Muscle layer of colon (tissue), 2 donors: Measurements from ENCODE around the gene PLCB3.
A peak's percentile ranks its signal among the peaks of the same experiment; 100 is the strongest.
"Not testable (repeated sequence)": the region's sequence is repeated elsewhere in the genome, so short reads cannot be mapped to it uniquely, and the experiment has no call there.

Source experiments
- H3K27ac ChIP-seq: one replicate; pipeline ENCODE4 v1.7.0; 2013; ENCODE audit warnings: low read depth, mild to moderate bottlenecking, low read length, moderate library complexity
- H3K27me3 ChIP-seq, 2 donors: one replicate each; pipeline ENCODE4 v1.7.0; 2013; ENCODE audit warnings: low read length in 2 of 2, mild to moderate bottlenecking in 2 of 2; ENCODE audit not compliant: insufficient read depth in 2 of 2, control insufficient read depth in 1 of 2
- H3K36me3 ChIP-seq: one replicate; pipeline ENCODE4 v1.7.0; 2013; ENCODE audit warnings: mild to moderate bottlenecking, low read length; ENCODE audit not compliant: insufficient read depth
- H3K4me1 ChIP-seq: one replicate; pipeline ENCODE4 v1.7.0; 2013; ENCODE audit warnings: mild to moderate bottlenecking, low read length; ENCODE audit not compliant: insufficient read depth
- H3K4me3 ChIP-seq, 2 donors: one replicate each; pipeline ENCODE4 v1.7.0; 2013; ENCODE audit warnings: low read length in 2 of 2, low read depth in 1 of 2, mild to moderate bottlenecking in 1 of 2, moderate library complexity in 1 of 2
- H3K9ac ChIP-seq: one replicate; pipeline ENCODE4 v1.7.0; 2013; ENCODE audit warnings: low read length
- H3K9me3 ChIP-seq: one replicate; pipeline ENCODE4 v1.7.0; 2013; ENCODE audit warnings: mild to moderate bottlenecking, low read length
- donor health status: abdominal sarcoma.
- donor health status: Adenocarcinoma of cecum.

Gene PLCB3

GRCh38 chr11:64306876-64307622 lies 55.7 kb downstream of the PLCB3 start:
- Histone ChIP-seq H3K9ac (no peak overlapping the region), H3K27ac (peak overlapping the region; percentile 85), H3K36me3 (no peaks in the 10 kb centered on the region), H3K4me1 (peaks cover 21% of the 10 kb centered on the region), H3K9me3 (no peaks in the 10 kb centered on the region), H3K27me3 (peaks cover 7 to 14% of the 10 kb centered on the region in 2 donors), H3K4me3 (peak overlapping the region in 1 of 2 donors; percentile 74)

- peaks cover 7 to 10% of the 10 kb centered on the region in 2 donors for H3K27me3 ChIP-seq
- H3K9ac ChIP-seq, H3K9me3 ChIP-seq, H3K36me3 ChIP-seq, H3K4me3 ChIP-seq, H3K27ac ChIP-seq: not testable (repeated sequence)
- peaks cover 21% of the 10 kb centered on the region for H3K4me1 ChIP-seq
These were observed 56.5 kb downstream of the PLCB3 start for GRCh38 chr11:64307795-64308194.

- H3K4me3 ChIP-seq: no peak overlapping the region
- no peak overlapping the region for H3K27ac ChIP-seq
- no peaks in the 10 kb centered on the region for H3K27me3 ChIP-seq
- peaks cover 9% of the 10 kb centered on the region for H3K36me3 ChIP-seq
- H3K9me3 ChIP-seq: no peaks in the 10 kb centered on the region
- no peak overlapping the region for H3K9ac ChIP-seq
- peaks cover 8% of the 10 kb centered on the region for H3K4me1 ChIP-seq
These were observed 61.6 kb downstream of the PLCB3 start for GRCh38 chr11:64312947-64313346.

- Histone ChIP-seq H3K9me3 (no peaks in the 10 kb centered on the region), H3K36me3 (peaks cover 9% of the 10 kb centered on the region), H3K27me3 (no peaks in the 10 kb centered on the region), H3K9ac (no peak overlapping the region), H3K4me3 (no peak overlapping the region), H3K4me1 (peaks cover 8% of the 10 kb centered on the region), H3K27ac (no peak overlapping the region)
These were observed 62.3 kb downstream of the PLCB3 start for GRCh38 chr11:64313491-64314145.

DNA sequence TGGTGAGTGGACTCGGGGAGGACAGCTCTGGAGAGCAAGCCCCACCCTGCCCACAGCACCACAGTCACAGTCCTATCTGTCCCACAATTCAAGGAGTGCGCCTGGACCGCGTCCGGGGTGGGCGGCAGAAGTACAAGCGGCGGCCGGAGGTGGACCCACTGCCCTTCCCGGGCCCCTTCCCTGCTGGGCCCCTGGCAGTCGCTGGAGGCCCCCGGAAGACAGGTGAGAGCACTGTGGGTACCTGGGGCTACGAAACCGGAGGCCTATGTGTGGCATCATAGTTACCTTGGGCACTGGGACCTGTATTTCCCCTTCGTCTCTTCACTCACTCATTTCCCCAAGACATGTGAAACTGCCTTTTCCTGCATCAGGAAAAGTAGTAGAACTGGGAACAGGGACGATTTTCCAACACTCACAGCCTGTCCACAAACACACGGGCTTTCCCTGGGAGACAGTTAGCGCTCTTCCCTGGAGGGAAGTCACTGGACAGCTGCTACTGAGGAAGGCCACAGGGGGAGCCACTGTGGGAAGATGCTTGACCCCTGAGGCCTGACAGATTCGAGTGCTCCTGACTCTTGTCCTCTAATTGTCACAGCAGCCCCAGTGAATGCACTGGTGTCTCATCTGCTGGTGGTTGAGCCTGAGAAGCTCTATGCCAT lies 62.9 kb downstream of the PLCB3 start:
- Histone ChIP-seq H3K36me3 (peaks cover 9% of the 10 kb centered on the region), H3K9me3 (no peaks in the 10 kb centered on the region), H3K27ac (no peak overlapping the region), H3K27me3 (no peaks in the 10 kb centered on the region), H3K4me3 (no peak overlapping the region), H3K9ac (no peak overlapping the region), H3K4me1 (peaks cover 14% of the 10 kb centered on the region)

GRCh38 chr11:64314805-64315561 lies 63.7 kb downstream of the PLCB3 start:
- Histone ChIP-seq H3K4me3 (no peak overlapping the region), H3K9ac (no peak overlapping the region), H3K27me3 (no peaks in the 10 kb centered on the region), H3K4me1 (peaks cover 17% of the 10 kb centered on the region), H3K36me3 (peaks cover 9% of the 10 kb centered on the region), H3K27ac (no peak overlapping the region), H3K9me3 (no peaks in the 10 kb centered on the region)

DNA sequence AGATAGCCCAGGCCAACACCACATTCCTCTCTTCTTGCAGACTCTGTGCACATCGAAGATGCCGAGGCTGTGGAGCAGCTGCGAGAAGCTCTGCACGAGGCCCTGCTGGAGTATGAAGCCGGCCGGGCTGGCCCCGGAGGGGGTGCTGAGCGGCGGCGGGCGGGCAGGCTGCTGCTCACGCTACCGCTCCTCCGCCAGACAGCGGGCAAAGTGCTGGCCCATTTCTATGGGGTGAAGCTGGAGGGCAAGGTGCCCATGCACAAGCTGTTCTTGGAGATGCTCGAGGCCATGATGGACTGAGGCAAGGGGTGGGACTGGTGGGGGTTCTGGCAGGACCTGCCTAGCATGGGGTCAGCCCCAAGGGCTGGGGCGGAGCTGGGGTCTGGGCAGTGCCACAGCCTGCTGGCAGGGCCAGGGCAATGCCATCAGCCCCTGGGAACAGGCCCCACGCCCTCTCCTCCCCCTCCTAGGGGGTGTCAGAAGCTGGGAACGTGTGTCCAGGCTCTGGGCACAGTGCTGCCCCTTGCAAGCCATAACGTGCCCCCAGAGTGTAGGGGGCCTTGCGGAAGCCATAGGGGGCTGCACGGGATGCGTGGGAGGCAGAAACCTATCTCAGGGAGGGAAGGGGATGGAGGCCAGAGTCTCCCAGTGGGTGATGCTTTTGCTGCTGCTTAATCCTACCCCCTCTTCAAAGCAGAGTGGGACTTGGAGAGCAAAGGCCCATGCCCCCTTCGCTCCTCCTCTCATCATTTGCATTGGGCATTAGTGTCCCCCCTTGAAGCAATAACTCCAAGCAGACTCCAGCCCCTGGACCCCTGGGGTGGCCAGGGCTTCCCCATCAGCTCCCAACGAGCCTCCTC lies 64.6 kb downstream of the PLCB3 start:
- H3K9ac ChIP-seq, H3K27ac ChIP-seq, H3K4me3 ChIP-seq: not testable (repeated sequence)

DNA sequence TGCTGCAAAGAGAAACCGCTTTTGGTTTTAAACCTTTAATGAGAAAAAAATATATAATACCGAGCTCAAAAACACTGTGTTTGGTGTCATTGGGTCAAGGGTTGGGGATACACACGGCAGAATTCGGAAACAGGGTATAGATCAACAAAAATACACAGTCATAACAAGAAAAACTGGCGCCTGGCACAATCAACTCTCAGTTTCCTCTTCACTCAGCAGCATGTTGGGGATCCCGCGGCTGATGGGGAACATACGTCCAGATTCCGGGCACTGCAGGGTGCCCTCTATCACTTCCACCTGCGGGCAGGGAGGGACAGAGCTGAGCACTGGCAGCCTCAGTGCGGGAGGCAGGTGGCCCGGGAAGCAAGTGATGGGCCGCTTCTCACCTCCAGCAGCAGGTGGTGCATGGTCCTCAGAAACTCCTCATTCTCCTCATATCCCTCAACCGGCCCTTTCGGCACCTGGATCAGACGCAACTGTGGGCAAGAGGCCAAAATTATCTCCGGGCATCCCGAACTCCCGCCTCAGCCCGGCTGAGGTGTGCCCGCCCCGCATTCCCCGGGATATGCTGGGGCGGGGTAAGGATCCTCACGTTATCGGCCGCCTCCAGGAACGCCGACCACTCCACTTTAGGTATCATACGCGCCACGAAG lies 65.5 kb downstream of the PLCB3 start:
- Histone ChIP-seq H3K4me3 (peak overlapping the region; percentile 92 to 98), H3K36me3 (peaks cover 9% of the 10 kb centered on the region), H3K9me3 (no peaks in the 10 kb centered on the region), H3K27ac (peak overlapping the region; percentile 99), H3K27me3 (no peaks in the 10 kb centered on the region), H3K9ac (peak overlapping the region; percentile 93), H3K4me1 (peaks cover 17% of the 10 kb centered on the region)

More for the DNA sequence above, 64.6 kb downstream of the PLCB3 start:
- peaks cover 17% of the 10 kb centered on the region for H3K4me1 ChIP-seq
- H3K27me3 ChIP-seq, H3K9me3 ChIP-seq, H3K36me3 ChIP-seq: not testable (repeated sequence)

DNA sequence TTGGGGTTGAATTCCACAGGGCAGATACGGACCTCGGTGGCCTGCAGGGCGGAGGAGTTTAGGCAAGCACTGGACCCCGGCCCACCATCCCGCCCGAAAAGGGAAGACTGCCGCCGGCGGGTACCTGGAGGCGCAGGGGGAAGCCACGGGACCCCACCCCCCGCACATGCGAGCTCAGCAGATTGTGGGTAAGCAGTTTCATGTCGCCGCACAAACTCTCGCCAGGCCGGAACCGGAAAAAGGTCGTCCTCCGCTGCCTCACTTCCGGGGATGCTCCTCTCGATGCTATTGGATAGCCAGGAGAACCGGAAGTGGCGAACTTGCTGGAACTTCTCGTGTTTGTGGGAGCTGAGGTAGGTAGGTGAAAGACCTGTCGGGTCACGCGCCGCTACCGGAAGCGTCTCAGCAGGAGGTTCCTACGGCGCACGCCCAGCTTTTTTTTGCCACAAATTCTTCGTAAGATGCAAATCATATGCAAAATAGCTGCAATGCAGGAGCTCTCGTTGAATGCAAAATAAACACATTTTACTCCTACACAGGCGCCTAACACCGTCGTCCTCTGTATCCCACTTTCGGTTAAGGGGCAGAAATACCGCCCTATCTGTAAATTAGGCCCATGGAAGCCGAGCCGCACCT lies 66.1 kb downstream of the PLCB3 start, which contains the start of gene TRMT112:
TSS of gene TRMT112 (minus strand) at position 235 of the 636 bp plus-strand sequence. CDS start at position 202, 33 bp downstream.
- Histone ChIP-seq H3K36me3 (peaks cover 9% of the 10 kb centered on the region), H3K27me3 (no peaks in the 10 kb centered on the region), H3K4me1 (peaks cover 17% of the 10 kb centered on the region), H3K4me3 (peak within 1 kb of the TSS; percentile 92 to 98), H3K27ac (peak within 1 kb of the TSS; percentile 99), H3K9me3 (no peaks in the 10 kb centered on the region), H3K9ac (peak within 1 kb of the TSS; percentile 93)
